Right lobe of liver (tissue), 6 donors: ENCODE results near the gene B4GALNT1. TPM values are rescaled to one million over a fixed set of nuclear protein-coding genes. Genes with fewer than 3 reads are reported as not detected.

Experiments
- ATAC-seq, 4 donors: fragments of 200-7000 bp; cut with Tn5 transposase; one replicate each; pipeline ENCODE4 v1.9.1; 2020; ENCODE audit warnings: mild to moderate bottlenecking in 4 of 4, moderate library complexity in 4 of 4
- DNase-seq, 3 donors: peaks; one replicate each; pipeline ENCODE4 v3.0.0-alpha.2; 2020
- H3K27ac ChIP-seq, 3 donors: fragments of 200-600 bp; one replicate each; pipeline ENCODE4 v1.8.0; 2022
- H3K27me3 ChIP-seq, 2 donors: fragments of 200-600 bp; one replicate each; pipeline ENCODE4 v1.8.0; 2022
- H3K36me3 ChIP-seq, 4 donors: fragments of 200-600 bp; sonication (generic) in 1 of 4; one replicate each; pipeline versions ENCODE4 v1.5.1 to v1.8.0; 2017 to 2022; ENCODE audit warnings: control low read depth in 1 of 4
- H3K4me1 ChIP-seq, 4 donors: fragments of 200-600 bp; sonication (generic) in 1 of 4; one replicate each; pipeline versions ENCODE4 v1.5.1 to v1.8.0; 2017 to 2022; ENCODE audit warnings: control low read depth in 1 of 4
- H3K4me3 ChIP-seq, 3 donors: fragments of 200-600 bp; one replicate each; pipeline ENCODE4 v1.8.0; 2022
- H3K9me3 ChIP-seq, 4 donors: fragments of 200-600 bp; sonication (generic) in 1 of 4; one replicate each; pipeline versions ENCODE4 v1.5.1 to v1.8.0; 2017 to 2022; ENCODE audit warnings: control low read depth in 1 of 4
- CTCF ChIP-seq, 4 donors: fragments of 200-600 bp in 3 of 4; fragments of 450-650 bp in 1 of 4; IDR thresholded peaks; one replicate each; pipeline versions ENCODE4 v1.5.1 to v1.8.0; 2016 to 2022; ENCODE audit warnings: antibody characterized with exemption in 4 of 4, mild to moderate bottlenecking in 2 of 4
- POLR2A ChIP-seq: fragments of 450-650 bp; IDR thresholded peaks from one replicate; pipeline ENCODE4 v1.6.1; 2017; ENCODE audit warnings: antibody characterized with exemption, mild to moderate bottlenecking
- WGBS: methylation state at CpG from one replicate; pipeline ENCODE4 v1.1.6; 2018; ENCODE audit warnings: low coverage, low lambda C conversion rate; ENCODE audit not compliant: insufficient coverage; ENCODE audit errors: missing lambda C conversion rate; 5-methylcytosine and 5-hydroxymethylcytosine counted together
- intact Hi-C, 2 donors: fragments of 100-400 bp; cut with DNase I; formaldehyde crosslinking; loops; one replicate each; pipeline versions ENCODE4 v1.11.2 to v1.14.1; 2022
- total RNA-seq, 6 experiments: library from RNA; depleted of rRNA in 2 of 6; stranded (reverse); fragments of >200 nt in 2 of 6; fragmentation: NEBNext Ultra II Directional in 3 of 6; extraction: Animal tissue kit (Norgen Biotek cat#: 25700) in 3 of 6; gene quantifications; one replicate each; pipeline versions ENCODE4 v1.1.0 to v1.2.4, GENCODE V29; 2016 to 2023
- donor health status: DM: no; HTN: yes; CAD: no.
- donor health status: DM: no; HTN: no; CAD: no.
- donor health status: DM: no; HTN: no; CAD: no.
- donor health status: DM: no; HTN: yes; CAD: no.
- donor health status: DM: no; HTN: yes; CAD: no.

Gene B4GALNT1
- total RNA-seq, 6 experiments from 2014 or later: 0.44 to 3.6 (median 0.78) TPM

- intact Hi-C loops: no loop called here
- WGBS: 79% methylated on average over 7 of the region's 10 CpGs
Measured at GRCh38 chr12:57613427-57614109, 19.4 kb downstream of the B4GALNT1 start.

DNA sequence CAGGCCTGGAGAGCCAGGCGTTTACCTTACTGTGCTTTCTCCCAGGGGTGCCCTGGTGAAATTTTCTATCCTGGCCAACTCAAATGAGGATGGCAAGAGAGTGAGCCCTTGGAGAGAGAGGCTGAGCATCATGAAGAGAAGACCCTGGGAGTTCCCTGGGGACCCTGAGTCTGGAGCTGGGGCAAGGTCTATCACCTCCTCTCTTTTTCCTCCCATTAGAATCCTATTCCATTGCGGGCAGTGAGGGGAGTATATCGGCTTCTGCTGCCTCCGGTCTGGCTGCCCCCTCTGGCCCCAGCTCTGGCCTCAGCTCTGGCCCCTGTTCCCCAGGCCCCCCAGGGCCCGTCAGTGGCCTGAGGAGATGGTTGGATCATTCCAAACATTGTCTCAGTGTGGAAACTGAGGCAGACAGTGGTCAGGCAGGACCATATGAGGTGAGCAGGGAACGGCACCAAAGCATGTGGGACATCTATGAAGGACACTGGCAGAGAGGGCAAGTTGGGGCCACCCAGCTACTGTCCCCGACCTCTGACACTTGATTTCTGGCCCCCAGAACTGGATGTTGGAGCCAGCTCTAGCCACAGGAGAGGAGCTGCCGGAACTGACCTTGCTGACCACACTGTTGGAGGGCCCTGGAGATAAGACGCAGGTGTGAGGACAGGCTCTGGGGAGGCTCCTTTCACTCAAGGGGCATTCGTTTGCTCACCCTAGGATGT lies 20.1 kb downstream of the B4GALNT1 start:
- ATAC-seq: no peak
- peaks cover 0 to 12% (median 0%) of the 10 kb centered on the region in 4 donors for H3K4me1 ChIP-seq
- H3K9me3 ChIP-seq: no peaks in the 10 kb centered on the region
- peaks cover 0 to 8% of the 10 kb centered on the region in 2 donors for H3K27me3 ChIP-seq
- no peak overlapping the region for H3K4me3 ChIP-seq
- TF ChIP-seq POLR2A: no peak
- TF ChIP-seq CTCF (IDR thresholded peaks at IDR 0.05): no peak
- no peak overlapping the region for H3K27ac ChIP-seq
- 73% methylated on average over 6 of the region's 10 CpGs for WGBS
- H3K36me3 ChIP-seq: no peaks in the 10 kb centered on the region
- intact Hi-C loops: no loop called here
- DNase-seq: no peak

More at GRCh38 chr12:57613427-57614109, 19.4 kb downstream of the B4GALNT1 start:
- no peak for TF ChIP-seq POLR2A
- no peak for TF ChIP-seq CTCF (IDR thresholded peaks at IDR 0.05)
- ATAC-seq: no peak
- H3K27me3 ChIP-seq: peaks cover 0 to 8% of the 10 kb centered on the region in 2 donors
- no peak overlapping the region for H3K4me3 ChIP-seq
- H3K36me3 ChIP-seq: no peaks in the 10 kb centered on the region
- DNase-seq: no peak
- no peak overlapping the region for H3K27ac ChIP-seq
- H3K9me3 ChIP-seq: no peaks in the 10 kb centered on the region
- peaks cover 0 to 12% (median 0%) of the 10 kb centered on the region in 4 donors for H3K4me1 ChIP-seq

DNA sequence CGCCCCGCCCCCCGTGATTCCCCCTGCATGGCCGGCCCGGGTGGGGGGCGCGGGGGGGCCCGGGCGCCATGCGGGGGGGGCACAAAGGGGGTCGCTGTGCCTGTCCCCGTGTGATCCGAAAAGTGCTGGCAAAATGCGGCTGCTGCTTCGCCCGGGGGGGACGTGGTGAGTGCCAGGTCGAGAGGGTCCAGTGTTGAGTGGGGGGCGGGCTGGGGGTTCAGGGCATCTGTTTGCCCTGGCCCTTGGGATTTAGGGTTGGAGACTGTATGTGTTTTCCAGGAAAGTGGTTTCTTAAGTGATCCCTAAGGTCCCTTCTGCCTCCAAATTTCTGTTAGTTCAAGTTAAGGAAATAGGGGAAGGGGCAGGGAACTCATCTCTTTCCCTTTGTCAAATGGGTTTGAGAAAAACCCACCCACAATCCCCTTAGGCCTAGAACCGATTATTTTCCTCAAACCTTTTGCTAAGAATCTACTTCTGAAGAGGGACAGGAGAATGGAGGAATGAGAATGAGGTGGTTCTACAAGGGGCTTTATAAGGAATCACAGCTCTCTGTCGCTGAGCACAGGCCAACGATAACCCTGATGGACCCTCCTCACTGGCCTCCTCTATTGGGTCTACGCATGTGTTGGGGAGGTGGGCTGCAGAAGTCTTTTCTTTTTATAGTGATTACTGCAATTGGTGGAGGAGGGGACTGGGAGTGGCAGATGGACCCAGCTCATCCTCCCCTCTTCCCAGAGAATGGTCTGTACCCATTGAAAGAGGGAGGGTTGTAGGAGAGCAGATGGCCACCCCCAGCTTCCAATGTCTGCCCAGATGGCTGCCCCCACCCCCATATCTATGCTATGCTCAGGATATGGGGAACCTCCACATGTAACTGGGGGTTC lies 20.9 kb downstream of the B4GALNT1 start:
- WGBS: 10% methylated on average over 5 of the region's 23 CpGs
- TF ChIP-seq POLR2A (no peak), CTCF (IDR thresholded peaks at IDR 0.05) (no peak)
- DNase-seq: no peak
- Histone ChIP-seq H3K27me3 (peaks cover 0 to 8% of the 10 kb centered on the region in 2 donors), H3K36me3 (no peaks in the 10 kb centered on the region), H3K27ac (no peak overlapping the region), H3K9me3 (no peaks in the 10 kb centered on the region), H3K4me1 (peaks cover 0 to 12% (median 0%) of the 10 kb centered on the region in 4 donors), H3K4me3 (peak overlapping the region; percentile 40 to 45 (median 44))
- intact Hi-C loops: no loop called here
- ATAC-seq: no peak

DNA sequence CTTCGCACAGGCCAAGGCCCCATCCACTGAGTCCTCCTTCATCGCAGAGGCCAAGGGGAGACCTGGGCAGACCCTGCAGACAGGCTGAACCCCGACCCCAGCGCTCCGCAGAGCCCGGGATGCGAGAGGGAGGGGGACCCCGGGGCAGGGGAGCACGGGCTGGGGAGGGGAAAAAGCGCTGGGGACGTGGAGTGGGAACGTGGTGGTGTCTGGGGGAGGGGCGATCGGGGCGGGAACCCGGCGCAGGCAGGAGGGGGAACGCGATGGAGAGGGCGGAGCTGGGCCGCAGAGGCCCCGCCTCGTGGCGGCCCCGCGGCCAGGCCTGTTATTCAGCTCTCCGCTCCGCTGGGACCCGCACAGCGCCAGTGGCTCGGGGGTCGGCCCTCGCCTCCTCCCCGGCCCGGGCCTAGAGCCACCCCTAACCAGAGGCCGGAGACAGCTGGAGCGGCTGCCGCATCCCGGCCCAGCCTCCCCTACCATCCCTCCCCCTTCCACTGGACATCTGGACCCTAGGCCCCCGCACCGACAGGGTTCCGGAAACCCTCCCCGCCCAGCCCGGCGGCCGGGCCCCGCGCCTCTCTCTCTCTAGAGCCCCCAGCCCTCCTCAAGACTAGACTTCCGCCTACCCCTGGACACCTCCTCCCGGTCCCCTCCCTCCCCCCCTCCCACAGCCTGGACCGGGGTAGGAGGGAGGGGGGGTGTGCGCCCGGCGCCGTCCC lies 21.7 kb downstream of the B4GALNT1 start, which contains the start of gene ARHGEF25:
ARHGEF25 (plus strand) TSS at position 328 of the 719 bp plus-strand sequence. CDS start 460 bp downstream, outside the sequence.
- no peak for TF ChIP-seq CTCF (IDR thresholded peaks at IDR 0.05)
- no peak for TF ChIP-seq POLR2A
- WGBS: 3% methylated on average over 21 of the region's 55 CpGs
- peaks cover 0 to 8% of the 10 kb centered on the region in 2 donors for H3K27me3 ChIP-seq
- H3K9me3 ChIP-seq: no peaks in the 10 kb centered on the region
- DNase-seq: peak in 1 of 3 donors; percentile 48
- H3K4me1 ChIP-seq: peaks cover 0 to 12% (median 0%) of the 10 kb centered on the region in 4 donors
- intact Hi-C loops: no loop called here
- peak; percentile 54 to 75 (median 64) for ATAC-seq
- H3K4me3 ChIP-seq: peak within 1 kb of the TSS; percentile 40 to 45 (median 44)
- H3K27ac ChIP-seq: peak within 1 kb of the TSS in 2 of 3 donors; percentile 29 to 53
- no peaks in the 10 kb centered on the region for H3K36me3 ChIP-seq
